Esophagus squamous epithelium (tissue), 5 donors: Measurements from ENCODE around the gene DES. TPM values are rescaled to one million over a fixed set of nuclear protein-coding genes. Genes with fewer than 3 reads are reported as not detected.
A peak's percentile ranks its signal among the peaks of the same experiment; 100 is the strongest.

ENCODE experiments used
- DNase-seq: peaks from one replicate; lab custom pipeline; 2025; lab: John Stamatoyannopoulos, UW
- H3K27ac ChIP-seq, 4 donors: fragments of 200-600 bp; sonication (generic); one replicate each; pipeline ENCODE4 v1.5.1; 2016 to 2019; ENCODE audit warnings: mild to moderate bottlenecking in 1 of 4
- H3K27me3 ChIP-seq, 4 donors: fragments of 200-600 bp; sonication (generic); 1 replicate in 3 of 4; 2 replicates in 1 of 4; pipeline versions ENCODE4 v1.5.1 to v1.6.0; 2017 to 2021; ENCODE audit warnings: antibody characterized with exemption in 1 of 4
- H3K36me3 ChIP-seq, 3 donors: fragments of 200-600 bp; sonication (generic); one replicate each; pipeline ENCODE4 v1.5.1; 2016 to 2019
- H3K4me1 ChIP-seq, 3 donors: fragments of 200-600 bp; sonication (generic); one replicate each; pipeline ENCODE4 v1.5.1; 2017 to 2019
- H3K4me3 ChIP-seq, 4 donors: fragments of 200-600 bp; sonication (generic); 1 replicate in 3 of 4; 2 replicates in 1 of 4; pipeline ENCODE4 v1.5.1; 2016 to 2019; ENCODE audit warnings: mild to moderate bottlenecking in 2 of 4, moderate library complexity in 1 of 4
- H3K9me3 ChIP-seq, 3 donors: fragments of 200-600 bp; sonication (generic); one replicate each; pipeline ENCODE4 v1.5.1; 2016 to 2019
- POLR2A ChIP-seq, 4 donors: fragments of 450-650 bp; IDR thresholded peaks; one replicate each; pipeline ENCODE4 v1.6.1; 2017; ENCODE audit warnings: antibody characterized with exemption in 4 of 4, mild to moderate bottlenecking in 4 of 4, moderate library complexity in 3 of 4
- WGBS, 2 donors: methylation state at CpG; one replicate each; pipeline ENCODE4 v1.1.5; 2018; 5-methylcytosine and 5-hydroxymethylcytosine counted together
- intact Hi-C: fragments of 100-400 bp; cut with DNase I; formaldehyde crosslinking; loops from one replicate; pipeline ENCODE4 v1.15.0; 2022
- total RNA-seq, 4 donors: library from RNA; depleted of rRNA; stranded (reverse); fragments of >200 nt; gene quantifications; one replicate each; pipeline ENCODE4 v1.1.0, GENCODE V29; 2016
- TF ChIP-seq, protein P1 (sequence below), 6 experiments: fragments of 450-650 bp in 4 of 6; fragments of 200-600 bp in 2 of 6; sonication (generic) in 2 of 6; IDR thresholded peaks; one replicate each; pipeline ENCODE4 v1.5.1; 2016 to 2019; ENCODE audit warnings: antibody characterized with exemption in 6 of 6, mild to moderate bottlenecking in 4 of 6, moderate library complexity in 4 of 6
- donor health status: DM: yes; HTN: yes; CAD: no.

Gene DES
- total RNA-seq, 4 donors from 2014 or later: 120 to 2,698 (median 303) TPM

DNA sequence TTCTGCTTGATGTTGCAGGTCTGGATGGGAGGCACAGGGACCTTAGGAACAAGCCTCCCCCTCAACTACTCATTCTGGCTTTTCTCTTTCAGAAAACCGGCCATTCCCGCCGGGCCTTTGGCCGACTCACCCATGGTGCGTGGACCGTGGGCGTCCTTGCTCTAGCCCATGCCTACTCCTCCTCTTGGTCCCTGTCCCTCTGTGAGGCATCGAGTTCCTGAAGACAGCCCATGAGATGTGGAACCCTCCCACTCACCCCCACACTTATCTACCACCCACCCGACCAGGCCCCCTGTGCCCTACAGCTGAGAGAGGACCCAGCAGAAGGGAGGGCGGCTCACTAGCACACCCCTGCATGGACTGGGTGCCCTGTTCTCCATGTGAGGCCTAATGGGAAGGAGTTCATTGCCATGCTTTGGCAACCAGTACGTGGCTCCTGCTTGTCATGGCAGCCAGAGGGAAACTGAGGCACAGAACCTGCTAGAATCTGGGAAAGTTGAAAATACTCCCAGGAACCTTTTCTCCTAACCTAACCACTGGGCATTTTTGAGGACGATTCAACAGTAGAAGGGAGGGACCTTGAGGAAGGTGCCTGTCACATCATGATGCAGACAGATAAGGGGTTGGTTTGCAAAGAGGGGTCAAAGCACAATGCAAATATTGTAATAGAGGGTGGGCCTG is 25.0 kb downstream of the DES start:
- 76 to 89% methylated on average over 10 of the region's 12 CpGs for WGBS, 2 donors
- TF ChIP-seq, protein P1, sequence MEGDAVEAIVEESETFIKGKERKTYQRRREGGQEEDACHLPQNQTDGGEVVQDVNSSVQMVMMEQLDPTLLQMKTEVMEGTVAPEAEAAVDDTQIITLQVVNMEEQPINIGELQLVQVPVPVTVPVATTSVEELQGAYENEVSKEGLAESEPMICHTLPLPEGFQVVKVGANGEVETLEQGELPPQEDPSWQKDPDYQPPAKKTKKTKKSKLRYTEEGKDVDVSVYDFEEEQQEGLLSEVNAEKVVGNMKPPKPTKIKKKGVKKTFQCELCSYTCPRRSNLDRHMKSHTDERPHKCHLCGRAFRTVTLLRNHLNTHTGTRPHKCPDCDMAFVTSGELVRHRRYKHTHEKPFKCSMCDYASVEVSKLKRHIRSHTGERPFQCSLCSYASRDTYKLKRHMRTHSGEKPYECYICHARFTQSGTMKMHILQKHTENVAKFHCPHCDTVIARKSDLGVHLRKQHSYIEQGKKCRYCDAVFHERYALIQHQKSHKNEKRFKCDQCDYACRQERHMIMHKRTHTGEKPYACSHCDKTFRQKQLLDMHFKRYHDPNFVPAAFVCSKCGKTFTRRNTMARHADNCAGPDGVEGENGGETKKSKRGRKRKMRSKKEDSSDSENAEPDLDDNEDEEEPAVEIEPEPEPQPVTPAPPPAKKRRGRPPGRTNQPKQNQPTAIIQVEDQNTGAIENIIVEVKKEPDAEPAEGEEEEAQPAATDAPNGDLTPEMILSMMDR (IDR thresholded peaks at IDR 0.05): no peak
- TF ChIP-seq POLR2A (IDR thresholded peaks at IDR 0.05): no peak
- Histone ChIP-seq H3K9me3 (no peaks in the 10 kb centered on the region), H3K36me3 (no peaks in the 10 kb centered on the region), H3K4me1 (peaks cover 5 to 47% (median 6%) of the 10 kb centered on the region in 3 donors), H3K27me3 (peaks cover 0 to 93% (median 0%) of the 10 kb centered on the region in 4 donors), H3K4me3 (peak overlapping the region in 3 of 4 donors; percentile 47 to 71 (median 66)), H3K27ac (peak overlapping the region; percentile 39 to 92 (median 84))
- intact Hi-C loops: no loop called here
- no peak for DNase-seq

DNA sequence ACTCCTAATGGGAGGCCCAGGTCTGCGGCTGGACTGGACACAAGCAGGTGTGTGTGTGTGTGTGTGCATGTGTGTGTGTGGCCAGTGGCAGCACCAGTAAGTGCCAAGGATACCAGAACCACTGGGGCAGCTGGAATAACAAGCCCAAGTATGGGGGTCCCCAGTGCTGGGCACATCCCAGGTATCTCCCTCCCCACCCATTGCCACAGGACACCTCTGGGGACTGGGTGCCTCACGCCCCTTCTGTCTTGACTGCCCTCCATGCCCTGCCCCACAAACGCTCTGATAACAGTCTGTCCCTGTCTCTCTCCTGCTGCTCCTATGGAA is 25.5 kb downstream of the DES start:
- Histone ChIP-seq H3K4me3 (peak overlapping the region in 1 of 4 donors; percentile 38), H3K27ac (peak overlapping the region; percentile 39 to 92 (median 84)), H3K9me3 (no peaks in the 10 kb centered on the region), H3K27me3 (peaks cover 0 to 95% (median 0%) of the 10 kb centered on the region in 4 donors), H3K36me3 (no peaks in the 10 kb centered on the region), H3K4me1 (peaks cover 5 to 52% (median 6%) of the 10 kb centered on the region in 3 donors)
- 75 to 88% methylated on average over 1 to 3 of the region's 3 CpGs for WGBS, 2 donors
- DNase-seq: no peak
- TF ChIP-seq POLR2A (IDR thresholded peaks at IDR 0.05): no peak
- TF ChIP-seq, protein P1 (IDR thresholded peaks at IDR 0.05): no peak
- intact Hi-C loops: no loop called here

DNA sequence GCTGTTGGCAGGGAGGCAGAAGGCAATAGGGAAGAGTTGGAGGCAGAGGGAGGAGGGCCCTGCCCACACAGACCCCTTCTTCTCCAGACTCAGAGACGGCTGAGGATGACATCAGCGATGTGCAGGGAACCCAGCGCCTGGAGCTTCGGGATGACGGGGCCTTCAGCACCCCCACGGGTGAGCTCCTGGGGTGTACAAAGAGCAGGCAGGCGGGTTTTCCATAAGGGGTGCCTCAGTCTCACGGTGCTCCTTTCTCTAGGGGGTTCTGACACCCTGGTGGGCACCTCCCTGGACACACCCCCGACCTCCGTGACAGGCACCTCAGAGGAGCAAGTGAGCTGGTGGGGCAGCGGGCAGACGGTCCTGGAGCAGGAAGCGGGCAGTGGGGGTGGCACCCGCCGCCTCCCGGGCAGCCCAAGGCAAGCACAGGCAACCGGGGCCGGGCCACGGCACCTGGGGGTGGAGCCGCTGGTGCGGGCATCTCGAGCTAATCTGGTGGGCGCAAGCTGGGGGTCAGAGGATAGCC is 26.5 kb downstream of the DES start:
- Histone ChIP-seq H3K4me3 (peak overlapping the region in 1 of 4 donors; percentile 38), H3K27ac (peak overlapping the region; percentile 49 to 92 (median 84)), H3K27me3 (peaks cover 0 to 95% (median 0%) of the 10 kb centered on the region in 4 donors), H3K36me3 (no peaks in the 10 kb centered on the region), H3K4me1 (peaks cover 5 to 55% (median 6%) of the 10 kb centered on the region in 3 donors), H3K9me3 (no peaks in the 10 kb centered on the region)
- TF ChIP-seq, protein P1 (IDR thresholded peaks at IDR 0.05): no peak
- no peak for TF ChIP-seq POLR2A (IDR thresholded peaks at IDR 0.05)
- no peak for DNase-seq
- intact Hi-C loops: no loop called here
- 75 to 77% methylated on average over 8 to 11 of the region's 23 CpGs for WGBS, 2 donors

DNA sequence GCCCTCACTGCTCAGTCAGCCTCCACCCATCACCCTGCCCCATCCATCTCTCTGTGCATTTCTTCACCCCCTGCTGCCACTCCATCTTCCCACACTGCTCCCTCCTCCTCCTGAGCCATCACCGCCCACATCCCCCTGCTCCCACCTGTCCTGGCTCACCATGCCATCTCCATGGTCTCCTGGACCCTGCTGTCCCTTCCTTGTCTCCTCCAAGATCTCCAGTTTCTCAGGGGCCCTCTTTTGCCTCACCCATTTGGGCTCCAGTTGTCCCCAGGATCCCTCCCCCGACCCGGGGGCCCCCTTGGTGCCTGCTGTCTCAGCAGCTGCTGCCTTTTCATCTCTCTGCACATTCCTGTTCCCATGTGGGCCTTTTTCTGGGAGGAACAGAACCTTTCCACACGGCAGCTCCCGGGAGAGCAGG is 27.1 kb downstream of the DES start:
- 50 to 80% methylated on average over 1 to 3 of the region's 5 CpGs for WGBS, 2 donors
- peaks cover 0 to 94% (median 0%) of the 10 kb centered on the region in 4 donors for H3K27me3 ChIP-seq
- peak overlapping the region; percentile 49 to 92 (median 84) for H3K27ac ChIP-seq
- no peak for TF ChIP-seq POLR2A (IDR thresholded peaks at IDR 0.05)
- TF ChIP-seq, protein P1 (IDR thresholded peaks at IDR 0.05): no peak
- H3K36me3 ChIP-seq: no peaks in the 10 kb centered on the region
- intact Hi-C loops: no loop called here
- H3K4me1 ChIP-seq: peaks cover 5 to 55% (median 6%) of the 10 kb centered on the region in 3 donors
- no peaks in the 10 kb centered on the region for H3K9me3 ChIP-seq
- no peak for DNase-seq
- peak overlapping the region in 1 of 4 donors; percentile 38 for H3K4me3 ChIP-seq

DNA sequence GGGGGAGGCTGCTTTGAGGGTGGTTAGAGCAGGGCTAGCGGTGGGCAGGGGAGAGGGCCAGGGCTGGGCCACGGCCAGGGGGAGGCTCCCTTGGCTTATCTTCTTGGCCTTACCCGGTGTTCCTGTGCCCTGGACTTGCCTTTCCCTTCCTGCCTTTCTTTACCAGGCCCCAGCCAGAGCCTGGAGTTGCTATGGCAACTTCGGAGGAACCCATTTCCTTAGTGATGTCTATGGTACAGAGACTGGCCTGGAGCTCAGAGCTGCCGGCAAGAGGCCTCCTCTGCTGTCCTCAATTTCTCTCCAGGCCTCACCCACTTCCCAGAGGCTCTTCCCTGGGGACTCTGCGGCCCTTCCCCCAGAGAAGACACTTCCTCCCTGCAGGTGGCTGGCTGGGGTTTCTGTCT is 27.9 kb downstream of the DES start:
- Histone ChIP-seq H3K36me3 (no peaks in the 10 kb centered on the region), H3K27me3 (peaks cover 0 to 96% (median 0%) of the 10 kb centered on the region in 4 donors), H3K4me1 (peaks cover 5 to 51% (median 5%) of the 10 kb centered on the region in 3 donors), H3K4me3 (no peak overlapping the region), H3K27ac (peak overlapping the region in 3 of 4 donors; percentile 79 to 92 (median 88)), H3K9me3 (no peaks in the 10 kb centered on the region)
- intact Hi-C loops: no loop called here
- DNase-seq: no peak
- TF ChIP-seq POLR2A (IDR thresholded peaks at IDR 0.05): no peak
- TF ChIP-seq, protein P1 (IDR thresholded peaks at IDR 0.05): no peak
- WGBS, 2 donors: 35 to 39% methylated on average over 6 of the region's 6 CpGs
